Jurkat, Clone E6-1 (cell line): ENCODE data around the gene KIAA0753.
"Not testable (repeated sequence)": the region's sequence is repeated elsewhere in the genome, so short reads cannot be mapped to it uniquely, and the experiment has no call there.

Experiments
- DNase-seq: peaks from one replicate; pipeline ENCODE4 v3.0.0-alpha.2; 2011; ENCODE audit warnings: low read depth, low spot score
- H3K4me3 ChIP-seq: 2 replicates; pipeline ENCODE4 v1.5.1; 2011; ENCODE audit warnings: mild to moderate bottlenecking, low read length, control low read depth, moderate library complexity

KIAA0753 gene

DNA sequence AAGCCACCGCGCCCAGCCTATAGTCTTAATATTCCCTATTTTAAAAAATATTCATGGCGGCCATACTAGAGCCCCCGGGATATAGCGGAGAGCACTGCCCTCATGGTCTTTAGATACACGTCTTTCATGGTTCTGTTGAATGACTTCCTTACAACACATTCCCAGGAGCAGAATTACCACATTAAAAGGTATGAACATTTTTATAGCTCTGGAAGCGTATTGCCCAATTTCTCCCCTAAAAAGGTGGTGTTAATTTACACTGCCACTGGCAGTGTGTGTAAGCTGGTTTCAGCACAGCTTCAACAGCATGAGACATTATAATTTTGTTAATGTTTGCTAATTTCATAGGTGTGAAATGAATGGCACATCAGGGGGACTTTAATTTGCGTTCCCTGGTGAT lies 30.1 kb upstream of the KIAA0753 start:
- no peak for DNase-seq
- H3K4me3 ChIP-seq: no peak overlapping the region

DNA sequence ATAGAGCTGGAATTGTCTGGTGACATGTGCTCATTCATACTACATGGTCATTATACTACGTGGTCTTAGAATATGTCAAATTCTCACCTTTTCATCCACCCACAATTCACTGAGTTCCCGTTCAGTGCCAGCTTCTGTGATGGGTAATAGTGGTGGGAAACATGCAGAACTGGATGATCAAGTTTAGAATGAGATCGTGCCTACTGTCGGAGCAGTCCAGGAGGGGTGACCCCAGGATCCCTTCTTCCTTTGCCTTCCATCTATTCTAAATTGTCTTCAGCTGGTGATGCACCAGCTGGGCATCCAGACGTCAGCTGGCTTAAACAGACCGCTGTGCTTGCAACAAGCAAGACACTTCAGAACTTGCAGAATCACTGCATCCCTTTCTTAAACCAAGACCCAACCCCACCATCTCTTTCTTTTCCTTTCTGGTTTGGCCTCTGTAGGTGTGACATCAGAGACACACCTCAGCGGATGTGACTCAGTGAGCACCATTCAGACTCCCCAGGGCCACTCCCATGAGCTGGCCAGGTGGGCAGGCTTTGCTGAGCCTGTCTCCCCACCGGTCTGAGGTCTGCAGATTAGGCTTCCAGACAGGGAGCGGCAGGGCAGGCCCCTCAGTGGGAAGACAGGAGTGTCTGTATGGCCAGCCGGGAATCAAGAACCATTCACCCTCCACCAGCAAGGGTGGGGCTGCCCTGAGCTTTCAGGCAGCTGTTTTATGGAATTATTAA lies 29.1 kb upstream of the KIAA0753 start:
- DNase-seq: no peak

DNA sequence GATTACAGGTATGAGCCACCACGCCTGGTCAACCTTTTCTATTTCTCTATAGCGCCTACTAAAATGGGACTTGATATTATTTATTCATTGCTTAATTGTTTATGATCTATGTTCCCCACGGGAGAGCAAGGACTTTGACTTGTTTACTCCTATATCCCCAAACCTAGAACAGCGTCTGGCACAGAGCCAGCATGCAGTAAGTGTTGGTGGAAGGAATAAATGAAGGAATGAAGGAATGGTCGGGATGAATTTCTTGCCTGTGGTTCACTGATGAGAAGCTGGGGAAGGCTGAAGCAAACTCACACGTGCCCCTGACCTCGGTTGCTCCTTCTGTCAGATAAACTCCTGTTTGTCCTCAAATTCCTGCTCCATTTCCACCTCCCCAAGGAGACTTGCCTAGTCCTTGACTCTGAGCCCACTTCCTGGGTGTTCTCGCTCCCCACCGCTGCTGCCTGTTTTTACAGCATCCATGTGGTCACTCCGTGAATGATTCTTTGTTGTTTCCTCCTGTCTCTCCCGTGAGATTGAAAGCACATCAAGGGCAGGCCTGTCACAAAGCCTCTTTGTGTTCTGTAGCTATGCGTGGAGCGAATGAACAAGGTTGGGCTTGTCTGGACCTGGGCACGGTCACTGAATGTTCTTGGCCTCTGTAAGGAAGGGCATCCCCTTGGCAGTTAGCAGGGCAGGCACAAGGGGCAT lies 28.4 kb upstream of the KIAA0753 start:
- no peak overlapping the region for H3K4me3 ChIP-seq
- no peak for DNase-seq

More for the DNA sequence above, 29.1 kb upstream of the KIAA0753 start:
- H3K4me3 ChIP-seq: no peak overlapping the region

DNA sequence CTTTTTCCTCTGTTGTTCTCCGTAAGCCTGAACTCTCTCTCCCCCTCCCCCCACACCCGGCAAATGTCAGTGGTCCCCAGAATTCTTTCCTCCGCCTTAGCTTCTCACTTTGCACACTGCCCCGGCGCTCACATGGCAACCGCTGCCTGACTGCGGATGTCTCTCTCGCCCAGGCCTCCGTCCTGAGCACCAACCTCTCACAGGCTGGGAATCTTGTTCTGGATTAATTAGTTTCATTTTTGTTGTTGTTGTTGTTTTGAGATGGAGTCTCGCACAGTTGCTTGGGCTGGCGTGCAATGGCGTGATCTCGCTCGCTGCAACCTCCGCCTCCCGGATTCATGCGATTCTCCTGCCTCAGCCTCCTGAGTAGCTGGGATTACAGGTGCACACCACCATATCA lies 27.7 kb upstream of the KIAA0753 start:
- no peak for DNase-seq

DNA sequence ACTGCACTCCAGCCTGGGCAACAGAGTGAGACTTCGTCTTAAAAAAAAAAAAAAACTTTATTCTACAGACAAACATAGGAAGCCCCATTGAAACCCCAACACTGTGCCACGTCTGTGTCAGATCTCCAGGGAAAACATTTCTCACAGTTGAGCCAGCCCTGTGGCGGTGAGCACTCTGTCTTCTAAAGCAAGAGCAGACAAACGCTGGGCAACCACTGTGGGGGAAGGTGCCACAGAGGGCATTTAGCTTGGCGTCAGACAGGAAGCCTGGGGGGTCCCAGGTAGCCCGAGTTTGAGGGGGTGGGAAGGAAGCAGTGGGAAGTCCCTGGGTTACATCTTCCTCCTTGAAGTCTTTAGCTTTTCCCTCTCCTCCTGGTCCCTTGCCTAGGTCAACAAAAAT lies 27.0 kb upstream of the KIAA0753 start:
- H3K4me3 ChIP-seq: no peak overlapping the region
- no peak for DNase-seq

More for the DNA sequence above, 27.7 kb upstream of the KIAA0753 start:
- no peak overlapping the region for H3K4me3 ChIP-seq

DNA sequence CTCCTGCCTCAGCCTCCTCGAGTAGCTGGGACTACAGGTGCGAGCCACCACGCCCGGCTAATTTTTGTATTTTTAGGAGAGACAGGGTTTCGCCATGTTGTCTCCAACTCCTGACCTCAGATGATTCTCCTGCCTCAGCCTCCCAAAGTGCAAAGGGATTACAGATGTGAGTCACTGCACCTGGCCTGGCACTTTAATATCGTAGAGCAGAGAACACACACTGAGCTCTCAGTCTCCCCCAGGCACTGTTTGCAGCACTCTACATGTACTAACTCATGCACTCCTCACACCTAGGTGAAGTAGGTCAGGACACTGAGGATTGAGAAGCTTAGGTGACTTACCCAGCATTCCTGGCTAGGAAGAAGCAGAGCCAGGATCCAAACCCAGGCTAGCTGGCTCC lies 26.0 kb upstream of the KIAA0753 start:
- no peak overlapping the region for H3K4me3 ChIP-seq

DNA sequence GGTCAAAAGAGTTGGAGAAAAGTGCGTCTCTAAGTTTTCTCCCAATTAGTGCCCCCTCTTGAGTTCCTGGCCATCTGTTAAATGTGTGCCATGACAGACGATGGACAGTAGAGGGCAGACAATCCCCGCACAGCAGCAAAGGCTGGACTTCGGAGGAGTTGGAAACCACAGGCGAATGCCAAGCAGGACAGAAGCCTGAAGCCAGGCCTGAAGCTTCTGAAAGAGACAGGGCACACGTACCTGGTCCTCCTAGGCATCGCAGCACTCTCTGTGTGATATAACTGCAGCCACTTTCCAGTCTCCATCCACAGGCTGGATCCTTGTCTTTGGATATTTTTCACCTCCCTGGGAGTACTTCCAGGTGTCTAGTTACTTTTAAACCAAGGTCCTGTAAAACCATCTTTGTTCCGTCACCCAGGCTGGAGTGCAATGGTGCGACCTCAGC lies 25.6 kb upstream of the KIAA0753 start:
- DNase-seq: peak; percentile 14
- H3K4me3 ChIP-seq: no peak overlapping the region

More for the DNA sequence above, 26.0 kb upstream of the KIAA0753 start:
- no peak for DNase-seq

DNA sequence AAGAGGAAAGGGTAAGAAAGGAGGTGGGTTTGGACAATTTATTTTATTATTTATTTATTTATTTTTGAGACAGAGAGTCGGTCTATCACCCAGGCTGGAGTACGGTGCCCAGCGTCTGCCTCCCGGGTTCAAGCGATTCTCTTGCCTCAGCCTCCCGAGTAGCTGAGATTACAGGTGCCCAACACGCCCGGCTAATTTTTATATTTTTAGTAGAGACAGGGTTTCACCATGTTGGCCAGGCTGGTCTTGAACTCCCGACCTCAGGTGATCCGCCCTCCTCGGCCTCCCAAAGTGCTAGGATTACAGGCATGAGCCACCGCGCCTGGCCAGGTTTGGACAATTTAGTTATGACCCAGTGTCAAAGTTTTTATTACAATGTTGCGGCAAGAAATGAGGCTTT lies 22.7 kb upstream of the KIAA0753 start:
- not testable (repeated sequence) for DNase-seq, H3K4me3 ChIP-seq

DNA sequence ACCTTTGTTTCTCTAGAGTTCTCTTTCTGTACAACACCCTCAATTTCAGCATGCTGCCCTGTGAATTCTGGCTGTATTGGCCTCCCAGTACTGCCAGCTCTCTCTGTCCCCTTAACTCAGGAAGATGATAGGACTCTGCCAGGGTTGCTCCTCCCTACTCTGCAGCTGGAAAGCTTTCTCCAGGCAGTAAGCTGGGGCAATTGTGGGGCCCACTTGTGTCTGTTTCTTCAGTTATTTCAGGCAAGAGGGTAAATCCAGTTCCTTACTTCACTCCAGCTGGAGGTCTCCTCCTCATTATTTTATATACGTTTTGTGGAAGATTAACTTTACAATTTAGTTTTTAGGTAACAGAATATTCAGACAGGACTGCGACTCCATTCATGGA lies 20.9 kb upstream of the KIAA0753 start:
- no peak for DNase-seq
- H3K4me3 ChIP-seq: no peak overlapping the region

DNA sequence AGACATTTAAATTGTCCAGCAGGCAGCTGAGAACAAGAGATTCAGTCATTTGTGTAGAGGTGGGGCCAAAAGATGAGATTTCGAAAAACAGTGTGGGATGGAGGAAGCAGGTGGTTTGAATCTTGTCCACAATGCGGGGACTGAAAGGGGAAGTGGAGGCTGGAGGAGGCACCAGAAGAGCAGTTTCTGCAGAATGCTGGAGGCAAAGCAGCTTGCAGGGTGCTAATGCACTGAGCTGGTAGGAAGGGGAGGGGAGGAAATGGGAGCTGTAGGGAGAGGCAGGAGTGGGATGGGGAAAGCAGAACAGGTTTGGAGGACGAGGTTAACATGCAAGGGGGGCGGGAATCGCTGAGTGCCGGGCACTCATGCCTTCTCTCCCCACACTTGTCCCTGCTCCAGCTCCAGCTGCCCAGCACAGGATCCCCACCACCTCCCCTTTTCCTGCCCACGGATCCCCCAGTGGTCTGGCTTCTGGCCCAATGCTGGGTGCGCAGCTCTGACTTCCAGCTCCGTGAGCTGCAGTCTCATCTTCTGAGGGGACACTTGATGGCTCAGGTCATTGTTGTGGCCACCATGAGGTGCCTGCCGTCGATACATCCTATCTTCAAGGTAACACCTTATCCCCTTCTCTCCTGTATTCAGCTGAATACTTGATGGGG lies 20.4 kb upstream of the KIAA0753 start:
- no peak overlapping the region for H3K4me3 ChIP-seq
- DNase-seq: no peak

DNA sequence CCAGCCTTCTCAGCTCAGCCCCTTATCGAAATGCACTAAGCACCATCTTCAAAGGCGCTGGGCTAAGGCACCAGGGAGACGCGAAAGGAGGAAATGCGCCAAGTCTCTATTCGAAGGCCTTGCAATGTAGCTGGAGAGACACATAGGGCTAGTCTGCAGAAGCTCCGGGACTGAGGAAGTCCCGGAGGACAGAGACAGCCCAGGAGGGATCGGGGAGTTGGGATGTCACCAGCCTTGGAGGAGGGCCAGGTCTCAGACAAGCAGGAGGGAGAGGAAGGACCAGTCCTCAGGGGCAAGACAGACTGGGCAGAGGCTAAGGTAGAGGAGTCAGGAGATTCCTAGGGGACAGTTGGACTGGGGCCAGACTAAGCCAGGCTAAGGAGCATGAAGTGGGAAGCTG lies 19.6 kb upstream of the KIAA0753 start:
- DNase-seq: no peak
- H3K4me3 ChIP-seq: no peak overlapping the region

DNA sequence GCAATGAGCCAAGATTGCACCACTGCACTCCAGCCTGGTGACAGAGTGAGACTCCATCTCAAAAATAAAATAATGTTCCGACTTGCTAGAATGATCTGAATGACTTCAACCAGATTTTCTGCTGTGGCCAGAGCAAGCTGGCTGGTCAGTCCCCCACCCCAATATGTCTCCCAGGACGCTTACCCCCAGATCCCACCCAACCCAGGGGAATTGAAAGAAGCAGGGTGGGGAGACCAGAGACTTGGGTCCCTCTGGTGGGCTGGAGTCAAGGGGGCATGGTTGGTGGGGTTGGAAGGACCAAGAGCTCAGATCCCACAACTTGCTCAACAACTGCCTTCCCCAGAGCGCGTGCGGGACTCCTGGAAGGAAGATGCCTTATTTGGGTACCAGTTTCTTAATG lies 17.9 kb upstream of the KIAA0753 start:
- not testable (repeated sequence) for H3K4me3 ChIP-seq, DNase-seq

DNA sequence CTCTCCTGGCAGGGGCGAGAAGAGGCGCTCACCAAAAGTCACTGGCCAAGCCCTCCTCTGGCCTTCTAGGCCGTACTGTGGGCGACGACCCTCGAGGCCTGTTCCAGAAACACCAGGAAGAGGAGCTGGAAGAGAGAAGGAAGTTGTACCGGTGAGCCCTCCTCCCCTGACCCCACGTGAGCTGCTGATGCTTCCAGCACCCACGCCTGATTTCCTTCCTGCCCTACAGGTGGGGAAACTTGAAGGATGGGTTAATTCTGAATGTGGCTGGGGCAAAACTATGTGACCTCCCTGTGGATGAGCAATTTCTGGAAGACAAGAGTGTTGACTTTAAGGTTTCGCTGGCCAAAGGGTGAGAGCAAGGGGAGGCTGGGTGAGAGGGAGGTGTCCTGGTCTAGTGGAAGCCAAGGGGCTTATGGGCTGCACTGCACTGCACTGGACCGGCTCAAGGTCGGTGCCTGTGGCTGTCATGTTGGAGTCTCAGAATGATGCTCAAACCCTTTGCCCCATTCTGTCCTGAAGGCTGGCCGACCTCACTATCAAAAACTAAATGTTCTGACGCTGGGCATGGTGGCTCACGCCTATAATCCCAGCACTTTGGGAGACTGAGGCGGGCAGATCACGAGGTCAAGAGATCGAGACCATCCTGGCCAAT lies 17.2 kb upstream of the KIAA0753 start:
- no peak for DNase-seq
- H3K4me3 ChIP-seq: peak overlapping the region; percentile 62

DNA sequence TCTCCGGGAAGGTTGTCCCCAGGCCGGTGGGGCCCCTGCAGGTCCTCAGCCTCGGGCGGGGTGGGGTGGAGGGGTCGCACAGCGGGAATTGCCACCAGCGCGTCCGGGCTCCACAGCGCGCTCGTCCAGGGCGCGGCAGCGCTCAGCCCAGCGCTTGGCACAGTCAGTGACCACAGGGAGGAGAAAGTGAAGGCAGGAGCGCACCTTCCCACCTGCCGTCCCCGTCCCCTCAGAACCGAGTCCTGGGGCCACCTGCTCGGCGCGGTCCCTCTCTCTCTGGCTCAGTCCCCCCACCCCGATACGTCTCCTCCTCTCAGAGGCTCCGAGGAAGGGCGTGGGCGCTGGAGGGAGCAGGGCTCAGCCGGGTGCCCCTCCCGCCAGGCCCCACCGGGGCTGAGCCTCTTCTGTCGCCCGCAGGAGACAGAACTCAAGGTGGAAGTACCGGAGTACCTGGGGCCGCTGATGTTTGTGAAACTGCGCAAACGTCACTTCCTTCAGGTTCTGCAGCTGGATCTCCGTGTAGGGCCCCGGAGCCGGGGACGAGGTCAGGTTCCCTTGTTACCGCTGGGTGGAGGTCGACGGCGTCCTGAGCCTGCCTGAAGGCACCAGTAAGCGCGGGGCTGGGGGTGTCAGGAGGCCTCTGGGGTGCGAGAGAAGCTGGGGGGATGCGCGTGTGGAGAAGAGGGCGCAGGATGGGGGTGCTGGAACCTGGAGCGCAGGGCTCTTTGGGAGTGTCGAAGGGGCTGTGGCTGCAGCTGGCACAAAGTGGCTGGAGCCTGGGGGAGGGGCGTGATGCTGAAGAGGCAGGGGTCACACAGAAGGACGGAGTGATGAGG lies 16.5 kb upstream of the KIAA0753 start:
- H3K4me3 ChIP-seq: peak overlapping the region; percentile 62
- peak; percentile 40 for DNase-seq

DNA sequence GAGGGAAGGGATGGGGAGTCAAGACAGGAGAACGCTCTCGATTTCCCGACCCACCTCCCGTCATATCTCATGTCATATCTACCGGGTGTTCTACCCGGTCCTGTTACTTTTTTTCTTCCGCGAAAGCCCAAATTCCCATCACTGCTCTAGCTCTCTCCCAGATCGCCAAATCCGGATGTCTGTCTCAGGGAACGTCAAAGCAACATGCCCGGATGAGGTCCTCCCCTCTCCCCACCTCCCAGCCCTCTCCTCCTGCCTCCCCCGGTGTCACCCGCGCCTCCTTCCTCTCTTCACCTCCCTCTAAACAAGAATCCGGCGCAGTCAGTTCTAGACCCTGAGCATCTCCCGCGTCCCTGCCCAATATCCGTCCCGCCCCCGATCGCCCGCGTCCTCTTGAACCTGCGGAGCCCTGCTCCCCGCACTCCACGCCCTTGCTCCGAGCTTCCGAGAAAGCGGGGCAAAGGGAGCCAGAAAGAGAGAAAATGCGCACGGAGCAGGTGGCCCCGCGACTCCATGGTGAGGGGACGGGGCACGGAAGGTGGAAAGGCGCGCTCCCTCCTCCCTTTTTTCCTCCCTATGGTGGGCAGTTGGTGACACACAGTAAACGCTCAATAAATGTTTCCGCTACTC lies 15.3 kb upstream of the KIAA0753 start:
- not testable (repeated sequence) for H3K4me3 ChIP-seq, DNase-seq

DNA sequence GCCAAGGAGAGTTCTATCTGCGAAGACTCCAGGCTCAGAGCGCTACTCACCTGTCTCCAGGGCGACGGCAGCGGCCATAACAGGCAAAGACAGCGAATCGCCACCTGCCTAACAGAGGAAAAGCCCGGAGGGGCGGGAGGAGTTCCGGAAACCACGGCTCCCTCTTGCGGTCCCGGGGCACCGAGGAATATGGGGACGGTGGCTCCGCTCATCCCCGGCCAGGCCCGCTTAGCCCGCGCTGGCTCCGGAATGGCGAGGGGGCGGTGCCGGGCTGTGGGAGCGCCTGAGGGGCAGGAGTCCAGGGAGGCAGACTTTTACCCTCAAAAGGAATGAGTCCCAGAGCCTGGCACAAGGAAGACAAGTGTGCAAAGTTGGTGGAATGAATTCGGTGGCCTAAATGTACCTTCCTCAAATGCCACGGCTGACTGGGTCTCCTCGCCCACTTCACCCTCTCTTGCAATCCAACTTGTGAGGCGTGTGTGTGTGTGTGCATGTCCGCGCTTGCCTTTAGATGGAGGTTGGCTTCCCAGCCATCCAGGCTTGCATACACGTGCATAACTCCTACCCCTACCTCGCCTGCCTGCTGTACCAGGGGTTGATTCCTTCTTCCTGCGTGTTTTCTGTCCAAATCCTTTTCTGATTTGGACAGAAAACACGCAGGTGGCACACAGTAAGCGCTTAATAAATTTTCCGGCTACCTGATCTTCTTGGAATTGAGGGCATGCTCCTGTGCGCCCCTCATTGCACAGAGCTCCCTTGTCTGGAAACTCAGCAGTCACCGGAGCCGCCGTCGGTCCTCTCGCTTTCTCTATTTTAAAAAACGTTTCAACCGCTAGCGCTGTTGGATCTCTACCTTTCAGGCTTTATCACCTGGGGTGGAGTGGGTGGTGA lies 14.6 kb upstream of the KIAA0753 start:
- H3K4me3 ChIP-seq: no peak overlapping the region
- DNase-seq: no peak

DNA sequence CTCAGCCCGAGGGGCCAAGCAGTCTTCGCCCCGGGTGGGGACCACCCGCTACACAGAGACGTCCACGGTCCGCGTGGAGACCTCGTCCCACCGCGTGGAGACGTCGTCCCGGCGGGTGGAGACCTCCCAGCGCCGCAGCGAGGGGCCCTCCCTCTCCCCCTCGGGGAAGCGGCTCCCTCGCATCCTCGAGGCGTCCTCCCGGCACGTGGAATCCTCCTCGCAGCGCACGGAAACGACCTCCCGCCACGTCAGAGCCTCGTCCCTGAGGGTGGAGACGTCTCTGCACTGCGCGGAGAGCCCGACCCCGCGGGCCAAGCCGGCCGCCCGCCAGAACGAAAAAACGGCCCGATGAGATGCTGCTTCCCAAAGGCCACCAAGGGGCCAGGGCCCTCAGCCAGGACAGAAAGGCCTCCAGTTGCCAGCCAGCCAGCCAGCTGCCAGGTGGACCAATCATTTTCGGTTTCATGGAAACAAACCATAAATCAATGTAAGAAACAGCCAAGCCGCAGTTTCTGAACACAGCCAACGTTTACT lies 11.5 kb upstream of the KIAA0753 start:
- DNase-seq: no peak
- H3K4me3 ChIP-seq: peak overlapping the region; percentile 99
